ENCODE results near the gene MAPK9. TPM values are rescaled to one million over a fixed set of nuclear protein-coding genes. Genes with fewer than 3 reads are reported as not detected.

The MAPK9 gene
- total RNA-seq, 1 donor from 2014 or later: 30.3 TPM

DNA sequence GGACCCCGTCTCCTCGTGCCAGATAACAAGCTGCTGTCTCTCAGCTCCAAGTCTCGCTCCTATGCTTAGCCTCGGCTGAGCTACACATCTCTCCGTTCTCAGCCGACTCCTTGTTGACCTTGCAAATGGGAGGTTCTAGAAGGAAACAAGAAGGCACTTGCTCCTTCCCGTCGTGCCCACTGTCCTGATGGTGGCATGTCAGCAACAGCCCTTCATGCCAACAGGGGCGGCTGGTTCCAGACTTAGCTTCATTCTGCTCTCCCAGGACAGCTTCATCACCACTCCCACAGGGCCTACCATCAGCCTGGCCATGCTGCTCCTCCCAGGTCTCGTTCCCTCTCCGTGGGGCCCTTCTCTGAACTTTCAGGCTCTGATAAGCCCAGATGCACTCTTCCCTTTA lies 69.8 kb downstream of the MAPK9 start:
- no peak overlapping the region for H3K4me3 Mint-ChIP-seq
- ATAC-seq (ENCODE audit: low read depth) (no peak), DNase-seq (no peak)
- no peaks in the 10 kb centered on the region for H3K4me1 Mint-ChIP-seq
- ChIA-PET CTCF (no interaction called here), POLR2A (no interaction called here)
- no peaks in the 10 kb centered on the region for H3K27me3 Mint-ChIP-seq
- intact Hi-C loops (cut with micrococcal nuclease): no loop called here
- peaks cover 53% of the 10 kb centered on the region for H3K9me3 Mint-ChIP-seq
- TF ChIP-seq, protein P1, sequence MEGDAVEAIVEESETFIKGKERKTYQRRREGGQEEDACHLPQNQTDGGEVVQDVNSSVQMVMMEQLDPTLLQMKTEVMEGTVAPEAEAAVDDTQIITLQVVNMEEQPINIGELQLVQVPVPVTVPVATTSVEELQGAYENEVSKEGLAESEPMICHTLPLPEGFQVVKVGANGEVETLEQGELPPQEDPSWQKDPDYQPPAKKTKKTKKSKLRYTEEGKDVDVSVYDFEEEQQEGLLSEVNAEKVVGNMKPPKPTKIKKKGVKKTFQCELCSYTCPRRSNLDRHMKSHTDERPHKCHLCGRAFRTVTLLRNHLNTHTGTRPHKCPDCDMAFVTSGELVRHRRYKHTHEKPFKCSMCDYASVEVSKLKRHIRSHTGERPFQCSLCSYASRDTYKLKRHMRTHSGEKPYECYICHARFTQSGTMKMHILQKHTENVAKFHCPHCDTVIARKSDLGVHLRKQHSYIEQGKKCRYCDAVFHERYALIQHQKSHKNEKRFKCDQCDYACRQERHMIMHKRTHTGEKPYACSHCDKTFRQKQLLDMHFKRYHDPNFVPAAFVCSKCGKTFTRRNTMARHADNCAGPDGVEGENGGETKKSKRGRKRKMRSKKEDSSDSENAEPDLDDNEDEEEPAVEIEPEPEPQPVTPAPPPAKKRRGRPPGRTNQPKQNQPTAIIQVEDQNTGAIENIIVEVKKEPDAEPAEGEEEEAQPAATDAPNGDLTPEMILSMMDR (IDR thresholded peaks at IDR 0.05): no peak
- peaks cover 29% of the 10 kb centered on the region for H3K36me3 Mint-ChIP-seq (ENCODE audit: low read depth)
- H3K27ac Mint-ChIP-seq: no peak overlapping the region

DNA sequence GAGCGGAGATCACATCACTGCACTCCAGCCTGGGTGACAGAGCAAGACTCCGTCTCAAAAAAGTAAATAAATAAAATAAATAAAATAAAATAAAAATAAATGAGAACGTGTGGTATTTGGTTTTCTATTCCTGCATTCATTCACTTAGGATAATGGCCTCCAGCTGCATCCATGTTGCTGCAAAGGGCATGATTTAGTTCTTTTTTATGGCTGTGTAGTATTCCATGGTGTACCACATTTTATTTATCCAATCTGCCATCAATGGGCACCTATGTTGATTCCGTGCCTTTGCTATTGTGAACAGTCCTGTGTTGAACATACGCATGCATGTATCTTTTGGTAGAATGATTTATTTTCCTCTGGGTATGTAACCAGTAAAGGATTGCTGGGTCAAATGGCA lies 74.1 kb downstream of the MAPK9 start:
- Mint-ChIP-seq H3K9me3 (peaks cover 34% of the 10 kb centered on the region), H3K27ac (no peak overlapping the region), H3K4me1 (no peaks in the 10 kb centered on the region), H3K27me3 (no peaks in the 10 kb centered on the region), H3K36me3 (ENCODE audit: low read depth) (peaks cover 11% of the 10 kb centered on the region), H3K4me3 (no peak overlapping the region)
- TF ChIP-seq, protein P1 (IDR thresholded peaks at IDR 0.05): no peak
- ChIA-PET POLR2A (no interaction called here), CTCF (no interaction called here)
- intact Hi-C loops (cut with micrococcal nuclease): no loop called here
- ATAC-seq (ENCODE audit: low read depth) (no peak), DNase-seq (no peak)

DNA sequence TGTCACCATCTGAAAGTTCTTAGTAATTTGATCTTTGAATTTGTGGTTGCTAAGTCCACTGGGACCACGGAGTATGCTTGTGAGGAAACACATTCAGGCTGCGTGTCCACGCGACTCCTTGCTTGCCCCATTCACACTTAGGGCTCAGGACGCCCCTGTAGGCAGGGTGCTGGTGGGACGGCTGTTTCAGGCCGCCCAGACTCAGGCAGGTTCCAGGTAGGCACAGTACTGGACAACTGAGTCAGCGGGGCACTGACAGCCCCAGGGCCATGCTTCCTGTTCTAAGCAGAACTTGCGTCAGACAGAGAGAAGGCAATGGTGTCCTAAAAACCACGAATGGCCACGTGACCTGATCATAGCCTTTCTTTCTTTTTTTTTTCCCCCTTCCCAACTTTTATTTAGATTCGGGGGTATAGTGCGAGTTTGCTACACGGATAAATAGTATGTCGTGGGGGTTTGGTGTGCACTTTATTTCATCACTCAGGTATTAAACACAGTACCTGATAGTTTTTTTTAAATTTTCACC lies 75.2 kb downstream of the MAPK9 start:
- Mint-ChIP-seq H3K36me3 (ENCODE audit: low read depth) (peaks cover 5% of the 10 kb centered on the region), H3K4me1 (no peaks in the 10 kb centered on the region), H3K9me3 (peaks cover 26% of the 10 kb centered on the region), H3K27me3 (peaks cover 4% of the 10 kb centered on the region), H3K27ac (no peak overlapping the region), H3K4me3 (no peak overlapping the region)
- CTCF ChIA-PET: no interaction called here
- TF ChIP-seq, protein P1 (IDR thresholded peaks at IDR 0.05): no peak
- DNase-seq (no peak), ATAC-seq (ENCODE audit: low read depth) (no peak)
- POLR2A ChIA-PET: no interaction called here
- intact Hi-C loops (cut with micrococcal nuclease): no loop called here

DNA sequence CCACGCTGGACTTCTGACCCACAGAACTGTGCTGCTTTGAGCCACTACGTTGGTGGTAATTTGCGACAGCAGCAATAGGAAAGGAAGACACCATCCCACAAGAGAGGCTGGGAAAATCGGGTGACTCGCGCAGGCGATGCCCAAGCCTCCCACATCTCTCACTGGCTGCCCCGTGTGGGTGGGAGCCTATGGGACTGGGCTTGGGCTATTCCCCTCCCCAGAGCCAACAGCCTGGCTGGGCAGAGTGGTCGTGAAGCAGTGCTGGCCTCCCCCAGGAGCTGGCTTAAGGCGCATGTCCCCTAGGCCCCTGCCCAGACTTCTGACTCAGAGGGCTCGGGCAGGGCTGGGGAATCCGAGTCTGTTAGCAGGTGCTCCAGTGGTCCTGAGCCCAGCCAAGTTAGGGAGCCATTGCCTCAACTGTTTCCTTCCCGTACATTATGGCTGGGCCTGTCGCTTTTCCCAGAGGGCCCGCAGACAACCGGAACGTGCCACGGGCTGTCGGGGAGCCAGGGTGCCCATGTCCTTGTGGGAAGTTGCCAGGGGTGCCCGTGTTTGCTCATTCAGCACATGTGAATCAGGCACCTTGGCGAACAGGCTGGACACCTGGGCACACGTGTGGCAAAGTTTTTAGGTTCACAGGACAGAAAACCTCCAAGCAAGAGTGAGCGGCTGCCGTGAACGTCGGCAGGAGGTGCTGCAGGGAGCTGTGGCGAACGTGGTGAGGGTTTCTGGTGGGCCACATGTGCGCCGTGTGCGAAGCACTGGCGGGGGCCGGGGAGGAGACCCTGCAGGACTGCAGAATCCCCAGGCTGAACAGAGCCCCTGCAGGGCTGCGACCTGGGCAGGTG lies 75.9 kb downstream of the MAPK9 start:
- intact Hi-C loops (cut with micrococcal nuclease): no loop called here
- ChIA-PET POLR2A (no interaction called here), CTCF (no interaction called here)
- Mint-ChIP-seq H3K27me3 (peaks cover 4% of the 10 kb centered on the region), H3K4me1 (no peaks in the 10 kb centered on the region), H3K27ac (no peak overlapping the region), H3K36me3 (ENCODE audit: low read depth) (peaks cover 5% of the 10 kb centered on the region), H3K9me3 (peaks cover 26% of the 10 kb centered on the region), H3K4me3 (no peak overlapping the region)
- no peak for DNase-seq
- TF ChIP-seq, protein P1 (IDR thresholded peaks at IDR 0.05): no peak
- no peak for ATAC-seq (ENCODE audit: low read depth)

DNA sequence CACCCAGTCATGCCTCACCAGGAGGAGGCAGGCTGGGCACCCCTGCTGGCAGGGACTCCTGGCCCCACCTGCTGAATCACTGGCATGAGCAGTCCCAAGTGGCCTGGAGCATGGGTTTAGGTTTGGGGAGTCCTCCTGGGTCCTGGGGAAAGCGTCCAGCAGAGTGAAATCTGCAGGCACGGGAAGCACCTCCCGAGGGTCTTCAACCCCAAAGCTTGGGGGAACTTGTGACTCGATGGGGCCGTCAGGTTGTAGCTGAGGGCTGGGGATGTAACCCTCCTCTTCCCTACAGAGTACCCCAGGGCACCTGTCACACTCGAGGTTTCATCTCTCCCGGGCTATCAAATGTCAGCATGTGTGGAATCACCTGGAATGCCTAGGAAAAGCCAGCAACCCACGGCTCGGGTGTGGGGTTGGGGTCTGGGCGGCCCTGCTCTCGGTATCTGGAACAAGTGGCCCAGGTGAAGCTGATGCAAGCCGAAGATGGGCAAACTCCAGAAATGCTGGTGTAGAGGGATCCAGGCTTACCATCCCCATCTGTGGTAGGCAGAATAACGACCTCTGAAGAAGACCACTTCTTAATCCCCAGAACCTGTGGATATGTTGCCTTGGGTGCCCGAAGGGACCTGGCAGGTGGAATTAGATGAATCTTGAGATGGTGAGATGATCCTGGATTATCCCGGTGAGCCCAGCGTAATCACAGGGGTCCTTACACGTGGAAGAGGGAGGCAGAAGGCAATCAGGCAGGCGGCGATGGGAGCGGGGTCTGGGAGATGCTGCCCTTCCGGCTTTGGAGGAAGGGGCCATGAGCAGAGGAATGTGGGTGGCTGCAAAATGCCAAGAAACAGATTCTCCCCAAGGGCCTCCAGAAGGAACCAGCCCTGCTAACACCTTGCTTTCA lies 76.8 kb downstream of the MAPK9 start:
- intact Hi-C loops (cut with micrococcal nuclease): no loop called here
- ChIA-PET CTCF (no interaction called here), POLR2A (no interaction called here)
- no peaks in the 10 kb centered on the region for H3K4me1 Mint-ChIP-seq
- H3K4me3 Mint-ChIP-seq: no peak overlapping the region
- TF ChIP-seq, protein P1 (IDR thresholded peaks at IDR 0.05): no peak
- peaks cover 3% of the 10 kb centered on the region for H3K36me3 Mint-ChIP-seq (ENCODE audit: low read depth)
- no peak for DNase-seq
- H3K9me3 Mint-ChIP-seq: peaks cover 23% of the 10 kb centered on the region
- ATAC-seq (ENCODE audit: low read depth): no peak
- H3K27me3 Mint-ChIP-seq: peaks cover 10% of the 10 kb centered on the region
- H3K27ac Mint-ChIP-seq: no peak overlapping the region

Data from activated B cell treated with CpG ODN at 0.5 μM for 24 hours (primary cell).